Thymus (tissue), 11 donors: Measurements from ENCODE around the gene SPRN. TPM values are rescaled to one million over a fixed set of nuclear protein-coding genes. Genes with fewer than 3 reads are reported as not detected.

Source experiments
- DNase-seq, 9 donors: peaks; one replicate each; pipeline ENCODE4 v3.0.0-alpha.2; 2013; ENCODE audit warnings: low spot score in 9 of 9, low read depth in 6 of 9, missing footprints in 1 of 9
- H3K27ac ChIP-seq, 2 donors: one replicate each; pipeline ENCODE4 v1.5.1; 2013; ENCODE audit warnings: control low read depth in 1 of 2, low read depth in 1 of 2, low read length in 1 of 2, mild to moderate bottlenecking in 1 of 2, moderate library complexity in 1 of 2
- H3K27me3 ChIP-seq, 2 donors: one replicate each; pipeline ENCODE4 v1.5.1; 2013; ENCODE audit warnings: low read length in 1 of 2; ENCODE audit not compliant: control insufficient read depth in 2 of 2, insufficient read depth in 1 of 2
- H3K36me3 ChIP-seq, 2 donors: one replicate each; pipeline ENCODE4 v1.5.1; 2013; ENCODE audit warnings: low read length in 1 of 2, mild to moderate bottlenecking in 1 of 2, moderate library complexity in 1 of 2; ENCODE audit not compliant: control insufficient read depth in 2 of 2, insufficient read depth in 2 of 2
- H3K4me1 ChIP-seq, 2 donors: one replicate each; pipeline ENCODE4 v1.5.1; 2013; ENCODE audit warnings: low read length in 2 of 2; ENCODE audit not compliant: control insufficient read depth in 2 of 2, insufficient read depth in 2 of 2
- H3K4me3 ChIP-seq, 2 donors: one replicate each; pipeline ENCODE4 v1.5.1; 2013; ENCODE audit warnings: low read length in 2 of 2, control low read depth in 1 of 2, mild to moderate bottlenecking in 1 of 2
- H3K9me3 ChIP-seq, 2 donors: one replicate each; pipeline ENCODE4 v1.5.1; 2013; ENCODE audit warnings: low read length in 1 of 2, mild to moderate bottlenecking in 1 of 2; ENCODE audit not compliant: control insufficient read depth in 2 of 2, insufficient read depth in 1 of 2
- WGBS: extraction: QIAGEN DNeasy Blood & Tissue Kit; methylation state at CpG from one replicate; pipeline ENCODE4 v1.1.7; 2013; 5-methylcytosine and 5-hydroxymethylcytosine counted together
- polyA plus RNA-seq: library from polyadenylated mRNA; stranded (reverse); fragments of 200-250 nt; gene quantifications from one replicate; pipeline ENCODE4 v1.2.3, GENCODE V29; 2013
- total RNA-seq: library from RNA; stranded (reverse); fragments of 120-200 nt; gene quantifications from one replicate; pipeline ENCODE4 v1.2.4, GENCODE V29; 2013
- donor health status: healthy.

The SPRN gene
- total and polyA plus RNA-seq, 2 donors, result 0.05 to 0.46 TPM

DNA sequence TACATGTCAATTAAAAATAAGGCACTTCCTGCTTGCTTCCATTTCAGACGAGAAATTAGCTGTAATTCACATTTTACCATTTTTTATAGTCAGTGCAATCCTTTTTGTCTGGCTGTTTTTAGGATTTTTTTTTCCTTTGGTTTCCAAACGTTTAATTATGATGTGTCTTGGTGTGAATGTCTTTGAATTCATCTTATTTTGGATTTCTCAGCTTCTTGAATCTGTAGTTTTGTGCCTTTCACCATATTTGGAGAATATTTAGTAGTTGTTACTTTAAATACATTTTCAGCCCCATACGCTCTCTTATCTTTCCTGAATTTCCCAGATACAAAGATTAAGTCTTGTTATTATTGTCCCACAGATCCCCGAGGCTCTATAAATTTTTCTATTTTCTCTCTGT, 26.9 kb upstream of the SPRN start:
- H3K27me3 ChIP-seq, result no peaks in the 10 kb centered on the region
- H3K4me1 ChIP-seq, result no peaks in the 10 kb centered on the region
- H3K4me3 ChIP-seq, result no peak overlapping the region
- peaks cover 5 to 8% of the 10 kb centered on the region in 2 donors for H3K9me3 ChIP-seq
- no peak overlapping the region for H3K27ac ChIP-seq
- H3K36me3 ChIP-seq, result no peaks in the 10 kb centered on the region
- 79% methylated on average over 4 of the region's 4 CpGs for WGBS
- DNase-seq, result no peak

GRCh38 chr10:133448120-133448519, 23.7 kb upstream of the SPRN start:
- Histone ChIP-seq H3K36me3 (no peaks in the 10 kb centered on the region), H3K4me3 (no peak overlapping the region), H3K27me3 (no peaks in the 10 kb centered on the region), H3K9me3 (peaks cover 10 to 17% of the 10 kb centered on the region in 2 donors), H3K4me1 (no peaks in the 10 kb centered on the region), H3K27ac (no peak overlapping the region)
- no peak for DNase-seq

GRCh38 chr10:133446979-133447378, 22.6 kb upstream of the SPRN start:
- Histone ChIP-seq H3K36me3 (no peaks in the 10 kb centered on the region), H3K4me1 (peaks cover 0 to 8% of the 10 kb centered on the region in 2 donors), H3K27ac (no peak overlapping the region), H3K4me3 (no peak overlapping the region), H3K9me3 (peaks cover 11 to 17% of the 10 kb centered on the region in 2 donors), H3K27me3 (no peaks in the 10 kb centered on the region)
- DNase-seq, result no peak
- WGBS, result 90% methylated on average over 11 of the region's 11 CpGs

DNA sequence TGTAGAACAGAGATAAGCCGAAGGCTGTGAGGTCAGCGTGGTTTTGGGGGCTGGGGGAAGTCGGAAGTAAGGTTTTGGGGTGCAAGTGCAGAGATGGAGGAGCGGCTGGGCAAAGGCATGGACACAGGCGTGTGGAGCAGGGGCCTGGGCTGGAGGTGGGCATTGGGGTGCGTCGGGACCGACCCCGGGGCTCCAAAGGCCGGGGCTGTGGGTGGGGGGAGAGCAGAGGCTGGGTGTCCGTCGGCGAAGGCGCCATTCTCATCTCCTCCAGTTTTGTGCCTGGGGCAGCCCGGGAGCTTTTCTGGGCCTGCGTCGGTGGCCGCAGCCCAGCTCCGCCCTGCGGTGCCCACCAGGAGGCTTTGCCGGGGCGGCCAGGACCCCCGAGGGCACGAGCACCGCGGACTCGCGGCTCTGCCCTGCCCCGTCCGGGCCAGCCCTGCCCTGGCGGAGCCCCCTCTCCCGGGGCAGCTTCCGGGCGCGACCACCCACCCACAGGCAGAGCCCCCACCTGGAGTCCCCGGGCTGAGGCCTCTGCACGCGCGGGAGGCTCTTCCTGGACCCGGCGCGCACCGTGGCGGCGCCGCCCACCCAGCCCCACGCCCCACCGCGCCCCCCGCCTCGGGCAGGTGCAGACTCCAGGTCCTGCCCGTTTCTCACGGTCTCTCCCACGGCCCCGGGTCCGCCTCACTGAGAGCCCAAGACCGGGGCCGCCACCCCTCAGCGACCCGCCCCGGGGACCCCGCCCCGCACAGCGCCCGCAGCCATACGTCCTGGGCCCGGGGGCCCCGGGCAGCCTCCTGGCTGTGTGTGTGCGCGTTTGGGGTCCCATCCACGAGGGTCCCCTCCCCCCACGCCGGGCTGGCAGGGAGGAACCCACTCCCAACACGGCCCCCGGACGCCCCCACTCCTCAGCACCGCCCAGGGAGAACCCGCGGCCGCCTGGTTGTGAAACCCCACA, 21.6 kb upstream of the SPRN start:
- DNase-seq, result no peak
- H3K9me3 ChIP-seq, result peaks cover 11 to 17% of the 10 kb centered on the region in 2 donors

DNA sequence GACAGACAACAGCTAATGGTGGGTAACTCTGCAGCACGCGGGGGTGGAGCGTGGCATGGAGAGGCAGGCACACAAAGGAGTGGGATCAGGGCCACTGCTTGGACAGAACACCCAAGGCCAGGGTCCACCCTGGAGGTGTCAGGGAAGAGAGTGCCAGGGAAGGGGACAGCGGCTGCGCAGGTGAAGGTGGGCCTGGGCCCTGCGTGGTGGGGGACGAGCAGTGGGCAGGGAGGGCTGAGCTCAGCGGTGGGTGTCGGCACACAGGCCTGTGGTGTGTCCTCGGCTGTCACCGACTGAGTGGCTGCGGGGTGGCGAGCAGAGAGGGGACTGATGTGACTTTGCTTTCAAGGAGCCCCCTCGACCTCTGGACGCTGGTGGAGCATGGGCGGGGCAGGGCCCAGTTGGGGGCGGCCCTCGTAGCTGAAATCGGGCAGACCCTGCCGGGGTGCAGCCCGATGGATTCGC, 20.9 kb upstream of the SPRN start:
- Histone ChIP-seq H3K4me1 (peaks cover 0 to 12% of the 10 kb centered on the region in 2 donors), H3K9me3 (peaks cover 11 to 17% of the 10 kb centered on the region in 2 donors), H3K27me3 (no peaks in the 10 kb centered on the region), H3K4me3 (no peak overlapping the region), H3K36me3 (no peaks in the 10 kb centered on the region), H3K27ac (no peak overlapping the region)
- DNase-seq, result no peak
- 94% methylated on average over 22 of the region's 22 CpGs for WGBS

More for the DNA sequence above, 21.6 kb upstream of the SPRN start:
- Histone ChIP-seq H3K36me3 (no peaks in the 10 kb centered on the region), H3K27ac (no peak overlapping the region), H3K4me3 (no peak overlapping the region), H3K4me1 (peaks cover 0 to 12% of the 10 kb centered on the region in 2 donors), H3K27me3 (no peaks in the 10 kb centered on the region)
- 70% methylated on average over 80 of the region's 80 CpGs for WGBS

DNA sequence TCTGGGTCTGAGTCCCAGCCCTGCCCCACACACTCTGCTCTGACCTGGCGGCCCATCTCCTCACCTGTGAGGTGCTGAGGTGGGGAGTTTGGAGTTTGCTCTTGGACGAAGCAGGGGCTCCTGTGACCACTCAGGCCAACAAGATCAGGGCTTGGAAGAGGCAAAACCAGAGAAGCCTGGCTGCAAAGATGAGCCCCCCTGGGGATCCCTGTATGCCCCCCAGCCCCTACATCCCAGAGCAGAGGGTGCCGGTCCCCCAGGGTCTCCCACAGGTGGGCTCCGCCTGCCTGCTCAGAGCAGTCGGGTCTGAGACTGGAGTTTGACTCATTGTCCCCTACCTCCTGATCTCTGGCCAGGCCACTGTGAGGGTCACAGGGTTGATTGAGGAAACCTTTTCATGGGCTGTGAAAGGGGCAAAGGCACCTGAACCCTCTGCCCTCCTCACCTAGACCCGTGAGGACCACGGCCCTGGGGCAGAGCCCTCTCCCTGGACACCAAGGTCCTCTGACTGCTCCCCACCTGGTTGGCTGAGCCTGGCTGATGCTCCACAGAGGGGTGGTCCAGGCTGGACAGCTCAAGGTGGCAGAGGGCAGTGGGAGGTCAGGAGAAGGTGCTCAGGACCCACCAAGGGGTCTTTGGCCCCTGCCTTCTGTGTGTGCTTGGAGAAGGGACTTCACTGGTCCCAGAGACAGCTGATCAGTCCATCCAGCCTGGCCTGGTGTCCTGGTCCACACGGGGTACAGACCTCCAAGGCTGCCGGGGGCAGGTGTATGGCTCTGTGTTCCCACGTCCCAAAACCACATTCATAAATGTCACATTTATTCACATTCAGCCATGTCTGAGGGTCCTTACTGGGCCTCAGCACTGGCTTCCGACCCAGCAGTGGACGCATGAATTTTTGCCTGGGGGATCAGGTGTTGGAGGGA, 20.2 kb upstream of the SPRN start:
- H3K4me1 ChIP-seq, result peaks cover 0 to 12% of the 10 kb centered on the region in 2 donors
- H3K27ac ChIP-seq, result no peak overlapping the region
- no peak for DNase-seq
- WGBS, result 92% methylated on average over 12 of the region's 12 CpGs
- no peak overlapping the region for H3K4me3 ChIP-seq
- no peaks in the 10 kb centered on the region for H3K36me3 ChIP-seq
- no peaks in the 10 kb centered on the region for H3K27me3 ChIP-seq
- peaks cover 11 to 17% of the 10 kb centered on the region in 2 donors for H3K9me3 ChIP-seq

GRCh38 chr10:133442967-133443924, 18.8 kb upstream of the SPRN start:
- Histone ChIP-seq H3K4me1 (peaks cover 0 to 12% of the 10 kb centered on the region in 2 donors), H3K36me3 (no peaks in the 10 kb centered on the region), H3K4me3 (no peak overlapping the region), H3K27me3 (no peaks in the 10 kb centered on the region), H3K27ac (no peak overlapping the region), H3K9me3 (peaks cover 11 to 17% of the 10 kb centered on the region in 2 donors)
- WGBS, result 95% methylated on average over 16 of the region's 16 CpGs
- DNase-seq, result no peak

- WGBS, result 62% methylated on average over 23 of the region's 23 CpGs
- H3K27ac ChIP-seq, result no peak overlapping the region
- H3K27me3 ChIP-seq, result no peaks in the 10 kb centered on the region
- H3K4me3 ChIP-seq, result no peak overlapping the region
- H3K9me3 ChIP-seq, result peaks cover 11 to 17% of the 10 kb centered on the region in 2 donors
- H3K36me3 ChIP-seq, result no peaks in the 10 kb centered on the region
- DNase-seq, result peak in 3 of 9 donors; percentile 19 to 48 (median 25)
- peaks cover 0 to 12% of the 10 kb centered on the region in 2 donors for H3K4me1 ChIP-seq
These were observed 18.0 kb upstream of the SPRN start for GRCh38 chr10:133442191-133442966.
